Liver (tissue), 9 donors: ENCODE measurements around the gene GPRC5B. TPM values are rescaled to one million over a fixed set of nuclear protein-coding genes. Genes with fewer than 3 reads are reported as not detected.

Source experiments
- DNase-seq: peaks from one replicate; pipeline ENCODE4 v3.0.0-alpha.2; 2017; ENCODE audit warnings: low spot score
- H3K27ac ChIP-seq, 2 donors: one replicate each; pipeline ENCODE4 v1.7.0; 2013; ENCODE audit warnings: inconsistent platforms in 2 of 2, low read length in 2 of 2, control low read depth in 1 of 2, low read depth in 1 of 2, mild to moderate bottlenecking in 1 of 2
- H3K27me3 ChIP-seq, 4 donors: one replicate each; pipeline versions ENCODE4 v1.6.1 to v1.7.0; 2013; ENCODE audit warnings: low read length in 3 of 4, inconsistent platforms in 1 of 4, mild to moderate bottlenecking in 1 of 4, moderate library complexity in 1 of 4; ENCODE audit not compliant: control insufficient read depth in 4 of 4, insufficient read depth in 4 of 4
- H3K36me3 ChIP-seq, 4 donors: one replicate each; pipeline versions ENCODE4 v1.6.1 to v1.7.0; 2013; ENCODE audit warnings: low read length in 3 of 4, mild to moderate bottlenecking in 3 of 4, low read depth in 1 of 4, moderate library complexity in 1 of 4; ENCODE audit not compliant: control insufficient read depth in 4 of 4, insufficient read depth in 3 of 4
- H3K4me1 ChIP-seq, 4 donors: one replicate each; pipeline versions ENCODE4 v1.6.1 to v1.7.0; 2013; ENCODE audit warnings: low read length in 3 of 4, mild to moderate bottlenecking in 3 of 4, moderate library complexity in 1 of 4; ENCODE audit not compliant: control insufficient read depth in 4 of 4, insufficient read depth in 4 of 4
- H3K4me3 ChIP-seq, 3 donors: one replicate each; pipeline versions ENCODE4 v1.6.1 to v1.7.0; 2013; ENCODE audit warnings: low read length in 3 of 3, control low read depth in 1 of 3, low read depth in 1 of 3, mild to moderate bottlenecking in 1 of 3
- H3K9ac ChIP-seq, 2 donors: one replicate each; pipeline ENCODE4 v1.7.0; 2013; ENCODE audit warnings: low read length in 2 of 2, mild to moderate bottlenecking in 2 of 2, moderate library complexity in 2 of 2, control low read depth in 1 of 2, low read depth in 1 of 2
- H3K9me3 ChIP-seq, 4 donors: one replicate each; pipeline versions ENCODE4 v1.6.1 to v1.7.0; 2013; ENCODE audit warnings: low read length in 3 of 4; ENCODE audit not compliant: control insufficient read depth in 4 of 4
- ATF3 ChIP-seq: IDR thresholded peaks from 2 replicates; pipeline ENCODE4 v1.6.1; 2016; ENCODE audit warnings: antibody characterized with exemption
- CTCF ChIP-seq: fragments of 150-350 bp; IDR thresholded peaks from 2 replicates; pipeline ENCODE4 v1.5.1; 2017; ENCODE audit warnings: improper control_type of control experiment, low read depth, low read length; ENCODE audit not compliant: missing input control
- EGR1 ChIP-seq, 2 donors: IDR thresholded peaks; 2 replicates each; pipeline ENCODE4 v1.6.1; 2016 to 2018; ENCODE audit warnings: antibody characterized with exemption in 2 of 2, low read depth in 2 of 2
- FOXA1 ChIP-seq: IDR thresholded peaks from 2 replicates; pipeline ENCODE4 v1.6.1; 2016; ENCODE audit warnings: antibody characterized with exemption
- GABPA ChIP-seq, 2 donors: IDR thresholded peaks in 1 of 2; conservative IDR thresholded peaks in 1 of 2; 2 replicates each; pipeline ENCODE4 v1.6.1; 2016; ENCODE audit warnings: antibody characterized with exemption in 2 of 2, mild to moderate bottlenecking in 1 of 2, moderate library complexity in 1 of 2
- HNF4A ChIP-seq, 2 donors: conservative IDR thresholded peaks; 2 replicates each; pipeline ENCODE4 v1.6.1; 2016; ENCODE audit warnings: antibody characterized with exemption in 2 of 2, mild to moderate bottlenecking in 2 of 2
- JUND ChIP-seq, 2 donors: IDR thresholded peaks; 2 replicates each; pipeline ENCODE4 v1.6.1; 2016; ENCODE audit warnings: antibody characterized with exemption in 2 of 2
- RAD21 ChIP-seq, 2 donors: IDR thresholded peaks; 2 replicates each; pipeline ENCODE4 v1.6.1; 2016; ENCODE audit warnings: antibody characterized with exemption in 2 of 2, mild to moderate bottlenecking in 2 of 2
- RXRA ChIP-seq, 2 donors: IDR thresholded peaks; 2 replicates each; pipeline ENCODE4 v1.6.1; 2017 to 2018; ENCODE audit warnings: antibody characterized with exemption in 2 of 2, mild to moderate bottlenecking in 1 of 2
- SP1 ChIP-seq: IDR thresholded peaks from 2 replicates; pipeline ENCODE4 v1.6.1; 2018; ENCODE audit warnings: antibody characterized with exemption, mild to moderate bottlenecking
- ZBTB33 ChIP-seq: IDR thresholded peaks from 2 replicates; pipeline ENCODE4 v1.6.1; 2016; ENCODE audit warnings: antibody characterized with exemption
- WGBS: extraction: QIAGEN DNeasy Blood & Tissue Kit; methylation state at CpG from one replicate; pipeline ENCODE4 v1.1.7; 2013; 5-methylcytosine and 5-hydroxymethylcytosine counted together
- polyA plus RNA-seq, 2 donors: library from polyadenylated mRNA; stranded (reverse) in 1 of 2; unstranded in 1 of 2; fragments of 200-250 nt in 1 of 2; fragments of >200 nt in 1 of 2; fragmentation: Nextera tagmentation in 1 of 2; extraction: Ambion mirVana in 1 of 2; gene quantifications; one replicate each; pipeline versions ENCODE4 v1.2.1 to v1.2.3, GENCODE V29; 2013 to 2015
- total RNA-seq, 2 donors: library from RNA; depleted of rRNA; stranded (reverse); fragments of >200 nt; gene quantifications; one replicate each; pipeline ENCODE4 v1.2.3, GENCODE V29; 2014
- donor health status: healthy.
- donor health status: healthy.
- donor health status: healthy.
- donor health status: healthy.
- donor health status: healthy.

The GPRC5B gene
- total and polyA plus RNA-seq, 4 donors, result 1.5 to 4.7 (median 2.7) TPM

DNA sequence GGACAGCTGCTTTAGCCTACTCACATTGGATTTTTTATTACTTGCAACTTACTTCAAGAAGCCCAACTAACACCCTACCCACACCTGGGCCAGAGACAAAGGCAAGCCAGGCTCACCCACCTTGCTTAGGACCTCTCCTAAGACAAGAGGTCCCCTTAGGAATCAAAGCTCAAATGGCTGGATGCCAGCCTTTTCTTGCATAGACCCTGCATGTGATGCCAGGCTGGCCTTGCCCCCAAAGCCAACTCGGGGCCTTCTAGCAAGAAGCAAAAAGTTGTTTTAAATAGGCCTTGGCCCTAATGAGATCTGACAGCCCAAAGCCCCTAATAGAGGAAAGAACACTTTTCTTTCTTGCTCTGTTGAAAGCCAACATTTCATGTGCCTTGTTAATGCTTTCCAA, 20.7 kb downstream of the GPRC5B start:
- WGBS, result 91% methylated on average over 1 of the region's 1 CpG
- no peak for DNase-seq
- Histone ChIP-seq H3K36me3 (no peaks in the 10 kb centered on the region), H3K27ac (no peak overlapping the region), H3K4me1 (no peaks in the 10 kb centered on the region), H3K9me3 (no peaks in the 10 kb centered on the region), H3K4me3 (no peak overlapping the region), H3K27me3 (no peaks in the 10 kb centered on the region), H3K9ac (no peak overlapping the region)
- TF ChIP-seq SP1 (no peak), CTCF (no peak), RAD21 (IDR thresholded peaks at IDR 0.05) (no peak), HNF4A (conservative IDR thresholded peaks at IDR 0.05) (no peak), RXRA (IDR thresholded peaks at IDR 0.05) (no peak), ATF3 (no peak), FOXA1 (no peak), GABPA (IDR thresholded peaks at IDR 0.05 in 1 of 2, conservative IDR thresholded peaks at IDR 0.05 in 1 of 2) (no peak)

DNA sequence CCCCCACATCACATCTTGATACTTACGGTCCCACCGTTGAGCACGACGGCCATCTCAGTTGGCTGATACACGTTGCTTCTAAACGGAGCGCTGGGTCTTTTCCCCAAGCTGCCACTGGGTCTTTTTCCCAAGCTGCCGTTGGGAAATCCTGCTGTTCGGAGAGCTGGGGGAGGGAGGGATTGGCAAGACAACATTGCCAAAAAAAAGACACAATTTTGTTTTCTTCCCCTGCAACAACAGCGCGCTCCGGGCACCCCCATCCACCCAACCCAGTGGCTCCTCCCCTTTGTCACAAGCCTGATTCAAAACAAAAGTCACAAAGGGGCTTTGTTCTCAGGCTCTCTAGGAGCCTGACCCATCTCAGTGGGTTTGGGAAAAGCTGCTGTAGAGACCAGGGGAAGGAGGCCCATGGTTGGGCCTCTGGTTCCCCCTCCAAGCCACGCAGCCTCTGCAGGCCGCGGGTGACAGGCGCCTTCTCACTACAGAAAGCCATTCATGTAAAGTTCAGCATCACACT, 22.8 kb downstream of the GPRC5B start:
- 68% methylated on average over 16 of the region's 16 CpGs for WGBS
- no peak for DNase-seq
- Histone ChIP-seq H3K9me3 (no peaks in the 10 kb centered on the region), H3K27ac (no peak overlapping the region), H3K4me3 (no peak overlapping the region), H3K9ac (no peak overlapping the region), H3K36me3 (no peaks in the 10 kb centered on the region), H3K4me1 (no peaks in the 10 kb centered on the region), H3K27me3 (no peaks in the 10 kb centered on the region)
- TF ChIP-seq HNF4A (conservative IDR thresholded peaks at IDR 0.05), result no peak

GRCh38 chr16:19861133-19861532, 23.5 kb downstream of the GPRC5B start:
- Histone ChIP-seq H3K27ac (no peak overlapping the region), H3K27me3 (no peaks in the 10 kb centered on the region), H3K4me1 (no peaks in the 10 kb centered on the region), H3K4me3 (no peak overlapping the region), H3K9ac (no peak overlapping the region), H3K36me3 (no peaks in the 10 kb centered on the region), H3K9me3 (no peaks in the 10 kb centered on the region)
- no peak for DNase-seq
- TF ChIP-seq JUND (IDR thresholded peaks at IDR 0.05) (no peak), EGR1 (IDR thresholded peaks at IDR 0.05; ENCODE audit: low read depth in 2 of 2) (no peak), RXRA (IDR thresholded peaks at IDR 0.05) (no peak), ZBTB33 (no peak), HNF4A (conservative IDR thresholded peaks at IDR 0.05) (no peak)
- WGBS, result 87% methylated on average over 3 of the region's 3 CpGs
